ENCODE results near the gene CXXC4.
A peak's percentile ranks its signal among the peaks of the same experiment; 100 is the strongest.

CXXC4 gene

GRCh38 chr4:104488151-104488550 lies 6.5 kb downstream of the CXXC4 start:
- peak in 1 of 3 experiments; percentile 18 for DNase-seq

- peak in 2 of 3 experiments; percentile 39 to 66 for DNase-seq
Observed at GRCh38 chr4:104486716-104487504, 7.8 kb downstream of the CXXC4 start.

- peak in 2 of 3 experiments; percentile 53 to 83 for DNase-seq
Observed at GRCh38 chr4:104475652-104476051, 19.0 kb downstream of the CXXC4 start.

DNA sequence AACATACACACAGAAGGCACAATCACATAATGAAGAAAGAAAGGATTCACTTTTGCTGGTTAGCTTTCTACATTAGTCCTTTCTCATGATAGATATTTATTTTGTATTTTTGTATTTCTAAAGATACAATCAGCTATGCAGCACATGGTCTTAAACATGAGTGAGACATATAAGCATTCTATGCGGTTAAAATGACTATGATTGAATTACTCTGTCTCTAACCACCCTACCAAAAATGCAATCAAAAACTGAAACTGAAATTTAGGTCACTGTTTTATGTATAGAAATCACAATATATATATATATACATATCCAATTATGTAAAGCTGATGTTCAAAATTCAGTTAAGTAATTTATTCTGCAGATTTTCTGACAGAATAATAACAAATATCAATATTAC lies 21.9 kb downstream of the CXXC4 start:
- no peak for DNase-seq

DNA sequence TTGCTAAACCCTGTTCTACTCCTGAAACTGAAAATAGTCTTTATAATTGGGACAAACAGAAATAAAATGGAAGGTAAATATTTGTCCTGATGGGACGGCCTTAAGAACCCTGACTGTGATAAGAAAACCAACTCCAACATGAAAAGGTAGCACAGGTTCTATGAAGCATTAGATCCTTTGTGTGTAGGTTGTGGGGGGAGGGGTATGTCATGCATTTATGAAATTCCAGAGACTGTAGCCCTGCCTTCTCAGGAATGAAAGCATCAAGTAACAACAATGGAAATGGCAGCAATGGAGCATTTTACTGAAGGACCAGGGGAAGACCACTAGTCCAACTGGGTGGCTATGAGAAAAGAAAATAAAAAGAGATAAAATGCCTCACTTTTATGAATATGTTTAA lies 23.9 kb downstream of the CXXC4 start:
- DNase-seq: no peak

- DNase-seq: no peak
Observed at GRCh38 chr4:104469794-104470193, 24.9 kb downstream of the CXXC4 start.

GRCh38 chr4:104465619-104466018 lies 29.1 kb downstream of the CXXC4 start:
- DNase-seq: no peak

- DNase-seq: no peak
Observed at GRCh38 chr4:104465201-104465600, 29.5 kb downstream of the CXXC4 start.

GRCh38 chr4:104462641-104463040 lies 32.1 kb downstream of the CXXC4 start:
- DNase-seq: no peak

DNA sequence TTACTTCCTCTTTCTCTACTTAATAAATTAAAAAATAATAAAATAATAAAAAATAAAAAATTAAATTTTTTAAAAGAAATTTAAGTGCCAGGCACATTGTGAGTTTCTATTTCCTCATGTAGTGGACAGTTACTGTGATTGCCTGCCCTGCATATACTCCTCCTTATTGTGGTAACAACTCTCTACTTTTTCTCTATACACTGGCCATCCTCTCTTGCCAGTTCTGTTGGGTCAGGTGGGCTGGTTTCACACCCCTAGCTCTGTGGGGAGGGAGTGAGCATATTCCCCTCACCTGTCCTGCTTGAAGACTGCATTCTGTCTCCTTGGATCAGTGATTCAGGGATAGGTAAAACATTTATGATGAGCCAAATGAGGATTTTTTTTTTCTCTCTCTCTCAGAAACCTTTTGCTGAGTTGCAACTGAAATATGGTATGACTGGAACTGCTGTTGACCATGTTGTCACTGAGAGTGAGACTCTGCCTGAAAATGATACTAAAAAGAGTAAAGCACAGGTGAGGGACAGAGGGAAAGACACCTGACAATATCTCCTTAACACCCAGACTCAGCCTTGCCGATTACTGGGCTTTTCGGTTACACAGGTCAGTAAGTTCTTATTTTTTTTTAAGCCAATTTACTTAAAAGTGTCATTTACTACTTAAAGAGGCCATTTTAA lies 37.2 kb downstream of the CXXC4 start:
- no peak for DNase-seq

- peak in 1 of 3 experiments; percentile 24 for DNase-seq
Observed at GRCh38 chr4:104451573-104451972, 43.1 kb downstream of the CXXC4 start.

DNA sequence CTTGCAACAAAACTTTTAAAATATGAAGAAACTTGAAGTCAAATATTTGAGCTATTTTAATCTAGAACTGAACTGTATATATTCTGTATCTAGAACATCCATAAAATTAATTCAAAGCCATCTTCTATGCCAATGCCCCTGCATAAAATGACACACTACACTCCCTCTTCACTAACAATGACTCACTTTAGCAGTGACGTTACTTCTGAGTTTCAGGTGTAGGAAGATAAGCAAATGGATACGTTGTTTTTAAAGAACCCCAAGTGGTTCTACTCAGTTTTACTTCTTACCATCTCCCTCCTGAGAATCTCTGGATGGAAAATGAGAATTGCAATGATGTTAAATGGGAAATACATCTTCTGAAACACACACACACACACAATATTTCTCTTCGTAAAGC lies 45.2 kb downstream of the CXXC4 start:
- DNase-seq: no peak

DNA sequence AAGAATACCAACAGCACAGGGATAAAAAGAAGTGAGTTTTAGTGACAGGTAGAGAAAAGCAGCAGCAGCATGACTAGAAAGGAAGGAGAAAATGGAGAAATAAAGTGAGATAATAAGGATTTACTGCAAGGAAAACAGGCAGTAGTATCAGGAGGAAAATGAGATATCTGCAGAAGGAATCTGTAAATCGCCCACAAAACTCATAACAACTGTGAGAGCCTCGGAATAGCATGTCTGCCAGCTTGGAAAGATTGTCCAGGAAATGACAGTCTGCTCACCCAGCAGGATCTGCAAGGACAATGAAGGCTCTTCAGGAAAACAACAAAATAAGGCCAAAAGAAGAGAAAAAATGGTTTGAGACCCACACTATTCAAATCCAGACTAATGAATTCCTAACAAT lies 47.4 kb downstream of the CXXC4 start:
- peak in 1 of 3 experiments; percentile 24 for DNase-seq

DNA sequence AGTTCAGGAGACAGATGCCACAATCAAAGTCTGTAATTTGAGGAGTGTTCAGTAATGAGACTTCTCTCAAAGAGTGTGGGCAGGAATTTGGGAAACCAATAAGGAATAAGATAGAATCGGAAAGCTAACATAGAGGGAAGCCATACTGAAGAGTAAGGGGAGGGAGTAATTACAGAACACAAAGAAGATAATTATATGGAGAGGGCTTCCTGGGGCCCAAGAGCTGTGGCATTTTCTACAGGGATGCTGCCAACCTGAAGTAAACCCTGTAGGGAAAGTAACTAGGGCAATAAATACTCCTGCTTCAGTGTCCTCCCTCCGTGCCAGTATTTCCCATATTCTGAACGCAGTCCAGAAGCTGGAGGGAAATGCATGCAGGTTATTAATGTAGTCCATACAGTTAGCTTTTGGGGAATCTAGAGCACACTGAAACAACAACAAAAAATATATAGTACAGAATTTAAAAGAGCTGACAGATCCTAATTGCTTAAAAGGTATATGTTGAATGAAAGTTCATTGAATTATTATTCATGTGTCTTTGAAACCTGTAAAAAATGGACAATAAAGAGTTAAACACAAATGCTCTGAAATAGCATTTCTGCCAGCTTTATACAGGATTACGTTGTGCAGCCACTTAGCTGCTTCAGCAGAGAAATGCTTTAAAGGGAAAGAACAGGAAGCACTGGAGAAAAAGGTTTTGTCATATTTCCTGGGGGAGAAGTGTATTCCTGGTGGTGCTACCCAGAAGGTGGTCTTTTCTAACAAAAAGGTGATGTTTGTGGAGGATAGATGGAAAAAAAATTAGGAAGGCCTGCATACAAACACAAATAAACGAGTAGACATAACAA lies 48.0 kb downstream of the CXXC4 start:
- DNase-seq: peak in 2 of 3 experiments; percentile 57 to 91

GRCh38 chr4:104444685-104445084 lies 50.0 kb downstream of the CXXC4 start:
- DNase-seq: no peak

GRCh38 chr4:104436542-104436941 lies 58.2 kb downstream of the CXXC4 start:
- no peak for DNase-seq

- no peak for DNase-seq
Observed at GRCh38 chr4:104429150-104429741, 65.4 kb downstream of the CXXC4 start.

DNA sequence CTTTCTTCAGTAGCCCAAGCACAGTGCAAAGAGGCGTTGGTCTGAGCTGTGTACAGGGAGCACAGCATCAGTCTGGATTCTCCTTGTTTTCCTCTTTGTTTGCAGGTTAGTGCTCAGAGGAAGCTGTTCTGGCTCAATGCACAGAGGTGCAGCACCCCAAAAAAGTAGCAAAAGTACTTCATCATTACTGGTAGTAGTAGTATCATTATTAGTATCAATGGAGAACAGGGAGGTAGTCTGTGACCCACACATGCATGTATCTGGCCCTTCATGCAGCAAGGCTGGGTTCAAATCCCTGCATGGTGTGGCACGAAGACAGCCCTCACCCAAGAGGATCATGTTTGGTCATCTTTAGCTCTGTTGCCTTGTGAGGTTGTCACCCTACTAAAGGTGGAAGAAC lies 68.7 kb downstream of the CXXC4 start:
- no peak for DNase-seq

DNA sequence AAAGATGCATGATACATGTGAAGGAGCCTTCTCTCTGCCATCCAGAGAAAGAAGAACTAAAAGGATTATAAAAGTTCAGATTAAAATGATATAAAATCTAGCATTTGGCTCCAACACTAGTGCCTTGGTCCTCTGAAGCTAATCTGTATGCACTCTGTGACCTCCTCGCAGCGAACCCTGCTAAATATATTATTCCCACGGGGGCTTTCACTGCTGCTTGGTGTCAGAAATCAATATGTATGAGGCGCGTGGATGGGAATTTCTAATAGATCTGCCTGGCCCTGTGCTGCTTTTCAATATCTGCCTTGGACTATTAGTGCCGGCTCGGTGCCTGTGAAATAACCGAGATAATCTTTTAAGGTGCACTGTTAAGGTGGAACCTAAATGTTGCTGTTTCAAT lies 69.7 kb downstream of the CXXC4 start:
- DNase-seq: peak in 1 of 3 experiments; percentile 43

DNA sequence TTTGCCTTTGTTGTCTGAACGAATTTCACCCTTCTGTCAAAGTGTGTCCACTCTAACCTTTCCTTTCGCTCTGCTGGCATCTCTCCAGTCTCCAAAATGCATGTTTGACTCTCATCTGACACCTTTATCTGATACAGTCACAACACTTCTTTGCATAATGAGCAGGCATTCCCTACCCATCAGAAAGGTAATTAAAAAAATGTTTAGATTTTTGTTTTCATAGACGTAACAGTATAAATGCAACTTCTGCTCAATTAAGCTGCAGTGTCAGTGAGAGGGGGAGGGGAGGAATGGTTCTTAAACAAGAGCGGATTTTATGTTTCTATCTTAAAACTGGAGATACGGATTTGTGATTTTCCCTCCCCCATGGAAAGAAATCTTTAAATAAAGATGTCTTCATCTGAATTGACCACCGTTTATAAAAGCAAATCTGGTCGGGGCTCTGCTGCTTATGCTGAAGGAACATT lies 70.2 kb downstream of the CXXC4 start:
- DNase-seq: peak in 1 of 3 experiments; percentile 36

DNA sequence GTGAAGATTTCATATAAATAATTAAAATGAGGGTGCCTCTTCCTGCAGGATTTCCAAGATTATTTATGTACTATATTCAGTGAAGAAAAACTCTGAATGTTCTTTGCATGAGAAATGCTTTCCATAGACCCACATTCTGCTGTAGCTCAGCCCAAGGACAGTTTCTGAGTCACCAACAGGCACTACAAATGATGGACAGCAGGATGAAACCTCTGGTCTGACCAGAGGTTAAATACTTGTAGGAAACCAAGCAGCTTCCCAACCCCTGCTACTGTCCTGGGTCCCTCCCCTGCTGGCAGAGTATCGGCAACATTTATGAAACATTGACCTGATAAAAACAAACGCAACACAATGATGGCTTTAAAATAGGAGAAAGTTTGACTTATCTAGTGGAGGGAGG lies 73.1 kb downstream of the CXXC4 start:
- no peak for DNase-seq

- no peak for DNase-seq
Observed at GRCh38 chr4:104420766-104421165, 73.9 kb downstream of the CXXC4 start.

All from NCI-H1417 (cell line).